K562 (cell line): ENCODE data around the gene SNX3. TPM values are rescaled to one million over a fixed set of nuclear protein-coding genes. Genes with fewer than 3 reads are reported as not detected.
A peak's percentile ranks its signal among the peaks of the same experiment; 100 is the strongest.

ENCODE experiments used
- CAMTA2 ChIP-seq: fragments of 250-450 bp; sonication (Bioruptor Pico); conservative IDR thresholded peaks from 2 replicates; pipeline ENCODE4 v1.5.1; 2022
- FOXM1 ChIP-seq, 2 experiments: fragments of 450-650 bp in 1 of 2; sonication (generic) in 1 of 2; formaldehyde crosslinking in 1 of 2; IDR thresholded peaks; 2 replicates each; pipeline versions ENCODE4 v1.6.1 to v1.9.0; 2017 to 2022; ENCODE audit warnings: low read depth in 2 of 2, mild to moderate bottlenecking in 2 of 2, missing genetic modification reagents in 1 of 2, moderate library complexity in 1 of 2
- L3MBTL2 ChIP-seq: fragments of 450-650 bp; IDR thresholded peaks from 2 replicates; pipeline ENCODE4 v1.6.1; 2016; ENCODE audit warnings: mild to moderate bottlenecking, moderate library complexity
- LCOR ChIP-seq: sonication (generic); formaldehyde crosslinking; IDR thresholded peaks from 2 replicates; pipeline ENCODE4 v1.8.0; 2022; ENCODE audit warnings: mild to moderate bottlenecking, missing genetic modification reagents
- MEF2A ChIP-seq: IDR thresholded peaks from 2 replicates; pipeline ENCODE4 v1.6.1; 2011; ENCODE audit warnings: low read depth, mild to moderate bottlenecking, low read length, moderate library complexity; ENCODE audit not compliant: control insufficient read depth
- MNT ChIP-seq, 2 experiments: fragments of 450-650 bp; conservative IDR thresholded peaks; 2 replicates each; pipeline ENCODE4 v1.6.1; 2017; ENCODE audit warnings: mild to moderate bottlenecking in 2 of 2, moderate library complexity in 2 of 2
- RBM34 ChIP-seq: fragments of 200-400 bp; formaldehyde crosslinking; IDR thresholded peaks from 2 replicates; pipeline ENCODE4 v1.6.1; 2018; ENCODE audit warnings: low read length, borderline replicate concordance; ENCODE audit not compliant: insufficient read depth
- SREBF1 ChIP-seq: fragments of 150-350 bp; IDR thresholded peaks from 2 replicates; pipeline ENCODE4 v1.6.1; 2014; ENCODE audit warnings: antibody characterized with exemption, low read depth, low read length, borderline replicate concordance
- SUPT5H ChIP-seq: fragments of 450-650 bp; IDR thresholded peaks from 2 replicates; pipeline ENCODE4 v1.6.1; 2016
- ZNF384 ChIP-seq: IDR thresholded peaks from 2 replicates; pipeline ENCODE4 v1.6.1; 2012; ENCODE audit warnings: low read depth, low read length, improper control_type of control experiment
- ZNF586 ChIP-seq: fragments of 450-650 bp; formaldehyde crosslinking; conservative IDR thresholded peaks from 2 replicates; pipeline ENCODE4 v1.4.0; 2020; ENCODE audit warnings: mild to moderate bottlenecking, moderate library complexity
- ZNF699 ChIP-seq: fragments of 250-450 bp; sonication (Bioruptor Pico); IDR thresholded peaks from 2 replicates; pipeline ENCODE4 v1.8.0; 2021; ENCODE audit warnings: mild to moderate bottlenecking, moderate library complexity; ENCODE audit not compliant: insufficient replicate concordance
- ZNF76 ChIP-seq: fragments of 250-450 bp; sonication (Bioruptor Pico); IDR thresholded peaks from 2 replicates; pipeline ENCODE4 v1.4.0; 2020; ENCODE audit warnings: mild to moderate bottlenecking, moderate library complexity, borderline replicate concordance
- polyA plus RNA-seq, 8 experiments: library from polyadenylated mRNA; depleted of rRNA in 4 of 8; stranded (reverse) in 5 of 8; unstranded in 3 of 8; fragments of >200 nt; fragmentation: Nextera tagmentation in 2 of 8; fragmentation: Illumina TruSeq in 1 of 8; extraction: Ambion mirVana in 2 of 8; extraction: Trizol in 1 of 8; gene quantifications; 2 replicates each; pipeline versions ENCODE4 v1.2.1 to v1.2.3, GENCODE V29; 2011 to 2014; ENCODE audit warnings: inconsistent platforms in 1 of 8, missing spikeins in 1 of 8
- total RNA-seq, 7 experiments: library from RNA; depleted of rRNA in 6 of 7; stranded (reverse); fragments of >200 nt in 6 of 7; fragmentation: Illumina TruSeq in 2 of 7; extraction: Trizol in 2 of 7; gene quantifications; 2 replicates each; pipeline versions ENCODE4 v1.2.1 to v1.2.3, GENCODE V29; 2011 to 2021; ENCODE audit warnings: low replicate concordance in 1 of 7
- TF ChIP-seq, protein P1 (sequence below): fragments of 450-650 bp; IDR thresholded peaks from 2 replicates; pipeline ENCODE4 v1.6.1; 2016; ENCODE audit warnings: mild to moderate bottlenecking, moderate library complexity

Gene SNX3
- total and polyA plus RNA-seq, 9 of the 15 experiments (the other 6 are each of a cell fraction or from before 2014, with no cell fraction given), result 48.9 to 410 (median 159) TPM

GRCh38 chr6:108260809-108261569 lies at the start of gene SNX3 (continued):
- TF ChIP-seq MNT (conservative IDR thresholded peaks at IDR 0.05) (peak in 1 of 2 experiments; percentile 77; a peak in 3 of 4 replicates), MEF2A (no peak), ZNF76 (CRISPR knock-in tag) (no peak), SUPT5H (peak; percentile 86), SREBF1 (no peak), FOXM1 (IDR thresholded peaks at IDR 0.05; ENCODE audit: low read depth) (no peak), FOXM1 (CRISPR knock-in tag; IDR thresholded peaks at IDR 0.05; ENCODE audit: low read depth) (peak; percentile 94; the same call in 1 of the 2 replicates), ZNF586 (CRISPR knock-in tag) (no peak), ZNF699 (no peak), LCOR (CRISPR knock-in tag) (peak; percentile 72; the same call in 1 of the 2 replicates), ZNF384 (no peak; the same call in 1 of the 2 replicates), RBM34 (peak; percentile 78; the same call in 1 of the 2 replicates), CAMTA2 (CRISPR knock-in tag) (no peak), L3MBTL2 (peak; percentile 67; the same call in 1 of the 2 replicates)
- TF ChIP-seq, protein P1, sequence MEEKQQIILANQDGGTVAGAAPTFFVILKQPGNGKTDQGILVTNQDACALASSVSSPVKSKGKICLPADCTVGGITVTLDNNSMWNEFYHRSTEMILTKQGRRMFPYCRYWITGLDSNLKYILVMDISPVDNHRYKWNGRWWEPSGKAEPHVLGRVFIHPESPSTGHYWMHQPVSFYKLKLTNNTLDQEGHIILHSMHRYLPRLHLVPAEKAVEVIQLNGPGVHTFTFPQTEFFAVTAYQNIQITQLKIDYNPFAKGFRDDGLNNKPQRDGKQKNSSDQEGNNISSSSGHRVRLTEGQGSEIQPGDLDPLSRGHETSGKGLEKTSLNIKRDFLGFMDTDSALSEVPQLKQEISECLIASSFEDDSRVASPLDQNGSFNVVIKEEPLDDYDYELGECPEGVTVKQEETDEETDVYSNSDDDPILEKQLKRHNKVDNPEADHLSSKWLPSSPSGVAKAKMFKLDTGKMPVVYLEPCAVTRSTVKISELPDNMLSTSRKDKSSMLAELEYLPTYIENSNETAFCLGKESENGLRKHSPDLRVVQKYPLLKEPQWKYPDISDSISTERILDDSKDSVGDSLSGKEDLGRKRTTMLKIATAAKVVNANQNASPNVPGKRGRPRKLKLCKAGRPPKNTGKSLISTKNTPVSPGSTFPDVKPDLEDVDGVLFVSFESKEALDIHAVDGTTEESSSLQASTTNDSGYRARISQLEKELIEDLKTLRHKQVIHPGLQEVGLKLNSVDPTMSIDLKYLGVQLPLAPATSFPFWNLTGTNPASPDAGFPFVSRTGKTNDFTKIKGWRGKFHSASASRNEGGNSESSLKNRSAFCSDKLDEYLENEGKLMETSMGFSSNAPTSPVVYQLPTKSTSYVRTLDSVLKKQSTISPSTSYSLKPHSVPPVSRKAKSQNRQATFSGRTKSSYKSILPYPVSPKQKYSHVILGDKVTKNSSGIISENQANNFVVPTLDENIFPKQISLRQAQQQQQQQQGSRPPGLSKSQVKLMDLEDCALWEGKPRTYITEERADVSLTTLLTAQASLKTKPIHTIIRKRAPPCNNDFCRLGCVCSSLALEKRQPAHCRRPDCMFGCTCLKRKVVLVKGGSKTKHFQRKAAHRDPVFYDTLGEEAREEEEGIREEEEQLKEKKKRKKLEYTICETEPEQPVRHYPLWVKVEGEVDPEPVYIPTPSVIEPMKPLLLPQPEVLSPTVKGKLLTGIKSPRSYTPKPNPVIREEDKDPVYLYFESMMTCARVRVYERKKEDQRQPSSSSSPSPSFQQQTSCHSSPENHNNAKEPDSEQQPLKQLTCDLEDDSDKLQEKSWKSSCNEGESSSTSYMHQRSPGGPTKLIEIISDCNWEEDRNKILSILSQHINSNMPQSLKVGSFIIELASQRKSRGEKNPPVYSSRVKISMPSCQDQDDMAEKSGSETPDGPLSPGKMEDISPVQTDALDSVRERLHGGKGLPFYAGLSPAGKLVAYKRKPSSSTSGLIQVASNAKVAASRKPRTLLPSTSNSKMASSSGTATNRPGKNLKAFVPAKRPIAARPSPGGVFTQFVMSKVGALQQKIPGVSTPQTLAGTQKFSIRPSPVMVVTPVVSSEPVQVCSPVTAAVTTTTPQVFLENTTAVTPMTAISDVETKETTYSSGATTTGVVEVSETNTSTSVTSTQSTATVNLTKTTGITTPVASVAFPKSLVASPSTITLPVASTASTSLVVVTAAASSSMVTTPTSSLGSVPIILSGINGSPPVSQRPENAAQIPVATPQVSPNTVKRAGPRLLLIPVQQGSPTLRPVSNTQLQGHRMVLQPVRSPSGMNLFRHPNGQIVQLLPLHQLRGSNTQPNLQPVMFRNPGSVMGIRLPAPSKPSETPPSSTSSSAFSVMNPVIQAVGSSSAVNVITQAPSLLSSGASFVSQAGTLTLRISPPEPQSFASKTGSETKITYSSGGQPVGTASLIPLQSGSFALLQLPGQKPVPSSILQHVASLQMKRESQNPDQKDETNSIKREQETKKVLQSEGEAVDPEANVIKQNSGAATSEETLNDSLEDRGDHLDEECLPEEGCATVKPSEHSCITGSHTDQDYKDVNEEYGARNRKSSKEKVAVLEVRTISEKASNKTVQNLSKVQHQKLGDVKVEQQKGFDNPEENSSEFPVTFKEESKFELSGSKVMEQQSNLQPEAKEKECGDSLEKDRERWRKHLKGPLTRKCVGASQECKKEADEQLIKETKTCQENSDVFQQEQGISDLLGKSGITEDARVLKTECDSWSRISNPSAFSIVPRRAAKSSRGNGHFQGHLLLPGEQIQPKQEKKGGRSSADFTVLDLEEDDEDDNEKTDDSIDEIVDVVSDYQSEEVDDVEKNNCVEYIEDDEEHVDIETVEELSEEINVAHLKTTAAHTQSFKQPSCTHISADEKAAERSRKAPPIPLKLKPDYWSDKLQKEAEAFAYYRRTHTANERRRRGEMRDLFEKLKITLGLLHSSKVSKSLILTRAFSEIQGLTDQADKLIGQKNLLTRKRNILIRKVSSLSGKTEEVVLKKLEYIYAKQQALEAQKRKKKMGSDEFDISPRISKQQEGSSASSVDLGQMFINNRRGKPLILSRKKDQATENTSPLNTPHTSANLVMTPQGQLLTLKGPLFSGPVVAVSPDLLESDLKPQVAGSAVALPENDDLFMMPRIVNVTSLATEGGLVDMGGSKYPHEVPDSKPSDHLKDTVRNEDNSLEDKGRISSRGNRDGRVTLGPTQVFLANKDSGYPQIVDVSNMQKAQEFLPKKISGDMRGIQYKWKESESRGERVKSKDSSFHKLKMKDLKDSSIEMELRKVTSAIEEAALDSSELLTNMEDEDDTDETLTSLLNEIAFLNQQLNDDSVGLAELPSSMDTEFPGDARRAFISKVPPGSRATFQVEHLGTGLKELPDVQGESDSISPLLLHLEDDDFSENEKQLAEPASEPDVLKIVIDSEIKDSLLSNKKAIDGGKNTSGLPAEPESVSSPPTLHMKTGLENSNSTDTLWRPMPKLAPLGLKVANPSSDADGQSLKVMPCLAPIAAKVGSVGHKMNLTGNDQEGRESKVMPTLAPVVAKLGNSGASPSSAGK, result no peak
